HG03565 (cell line): ENCODE measurements around the gene MRPS23.

ENCODE experiments used
- ATAC-seq: cut with Tn5 transposase; IDR thresholded peaks from one replicate; pipeline ENCODE4 v1.9.1; 2021; ENCODE audit warnings: mild to moderate bottlenecking, moderate library complexity; ENCODE audit not compliant: unreplicated experiment

MRPS23 gene

DNA sequence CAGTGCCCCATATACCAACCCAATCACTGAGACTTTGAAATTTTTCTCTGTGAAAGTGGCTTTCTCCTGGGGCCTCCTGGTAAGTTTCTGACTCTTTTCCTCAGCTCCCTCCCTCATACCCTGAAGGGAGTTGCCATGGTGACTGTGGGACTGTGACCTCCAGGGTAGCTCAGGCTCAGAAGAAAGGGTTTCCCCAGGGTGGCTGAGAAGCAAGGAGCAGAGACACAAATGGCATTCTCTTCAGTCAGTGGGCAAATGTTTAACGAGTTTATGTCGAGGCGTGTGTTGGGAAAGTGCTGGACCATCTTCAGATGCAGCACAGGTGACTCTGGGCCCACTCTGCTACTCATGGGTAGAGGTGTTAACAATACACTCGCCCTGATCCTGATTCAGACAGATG is 46.8 kb downstream of the MRPS23 start:
- no peak for ATAC-seq

DNA sequence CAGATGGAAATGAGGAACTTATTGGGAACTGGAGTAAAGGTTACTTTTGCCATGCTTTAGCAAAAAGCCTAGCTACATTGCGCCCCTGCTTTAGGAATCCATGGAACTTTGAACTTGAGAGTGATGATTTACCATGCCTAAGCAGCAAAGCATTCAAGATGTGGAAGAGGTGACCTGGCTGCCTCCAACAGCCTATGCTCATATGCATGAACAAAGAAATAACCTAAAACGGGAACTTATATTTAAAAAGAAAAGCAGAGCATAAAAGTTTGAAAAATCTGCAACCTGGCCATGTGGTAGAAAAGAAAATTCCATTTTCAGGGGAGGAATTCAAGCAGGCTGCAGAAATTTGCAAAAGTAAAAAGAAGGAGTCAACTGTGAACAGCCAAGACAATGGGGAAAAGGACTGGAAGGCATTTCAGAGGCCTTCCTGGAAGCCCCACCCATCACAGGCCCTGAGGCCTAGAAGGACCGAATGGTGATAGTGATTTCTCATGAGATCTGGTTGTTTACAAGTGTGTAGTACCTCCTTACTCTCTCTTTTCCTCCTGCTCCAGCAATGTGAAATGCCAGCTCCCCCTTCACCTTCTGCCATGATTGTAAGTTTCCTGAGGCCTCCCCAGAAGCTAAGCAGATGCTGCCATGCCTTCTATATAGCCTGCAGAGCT is 48.7 kb downstream of the MRPS23 start:
- no peak for ATAC-seq

DNA sequence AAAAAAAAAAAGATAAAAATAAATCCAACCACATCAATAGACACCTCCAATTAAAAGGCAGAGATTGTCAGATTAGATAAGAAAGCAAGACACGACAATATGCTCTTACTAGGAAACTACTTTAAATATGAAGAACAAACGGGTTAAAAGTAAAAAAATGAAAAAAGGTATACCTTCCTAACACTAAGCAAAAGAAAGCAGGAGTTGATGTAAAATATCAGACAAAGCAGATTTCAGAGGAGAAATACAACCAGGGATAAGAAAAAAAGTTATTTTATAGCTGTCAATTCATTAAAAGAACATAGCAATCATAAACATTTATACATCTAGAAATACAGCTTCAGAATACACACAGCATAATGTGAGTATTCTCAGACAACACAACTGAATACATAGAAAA is 55.0 kb downstream of the MRPS23 start:
- ATAC-seq, result no peak

DNA sequence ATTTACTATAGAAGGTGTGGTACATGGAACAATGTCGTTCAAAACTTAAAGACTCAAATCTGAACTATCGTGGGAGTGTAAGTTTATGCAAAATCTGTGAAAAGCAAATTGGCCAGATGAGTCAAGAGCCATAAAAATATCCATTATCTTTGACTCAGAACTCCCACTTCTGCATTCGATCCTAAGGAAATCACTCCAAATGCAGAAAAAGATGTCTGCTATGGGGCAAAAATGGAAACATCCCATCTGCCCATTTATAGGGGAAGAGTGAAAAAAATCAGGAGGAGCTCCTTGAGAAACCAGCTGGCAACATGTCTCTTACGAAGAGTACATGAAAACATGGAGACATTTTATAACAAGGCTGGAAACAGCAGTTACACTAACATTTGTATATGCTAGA is 61.1 kb downstream of the MRPS23 start:
- no peak for ATAC-seq

DNA sequence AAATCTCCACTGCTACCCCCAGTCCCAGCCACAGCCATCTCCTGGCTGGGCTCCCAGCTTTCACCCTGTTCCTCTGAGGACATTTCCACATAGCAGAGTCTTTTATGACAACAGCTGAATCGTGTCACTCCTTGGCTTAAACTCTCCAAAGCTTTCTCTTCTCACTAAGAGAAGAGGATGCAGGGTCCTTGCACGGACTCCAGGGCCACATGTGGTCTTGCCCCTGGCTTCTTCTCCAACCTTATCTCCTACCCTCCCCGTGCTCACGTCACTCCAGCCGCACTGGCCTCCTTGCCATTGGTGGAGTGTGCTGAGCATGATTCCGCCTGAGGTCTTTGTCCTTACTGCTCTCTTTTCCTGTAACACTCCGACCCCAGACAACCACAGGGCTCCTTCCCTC is 64.8 kb downstream of the MRPS23 start:
- ATAC-seq, result no peak
